22Rv1 (cell line): ENCODE results near the gene DPP8.

Experiments
- ZFX ChIP-seq: fragments of 450-650 bp; IDR thresholded peaks from 2 replicates; pipeline ENCODE4 v1.6.1; 2017; ENCODE audit warnings: antibody characterized with exemption, borderline replicate concordance
- TF ChIP-seq, protein P1 (sequence below): fragments of 450-650 bp; IDR thresholded peaks from 2 replicates; pipeline ENCODE4 v1.5.1; 2017; ENCODE audit warnings: mild to moderate bottlenecking

DNA sequence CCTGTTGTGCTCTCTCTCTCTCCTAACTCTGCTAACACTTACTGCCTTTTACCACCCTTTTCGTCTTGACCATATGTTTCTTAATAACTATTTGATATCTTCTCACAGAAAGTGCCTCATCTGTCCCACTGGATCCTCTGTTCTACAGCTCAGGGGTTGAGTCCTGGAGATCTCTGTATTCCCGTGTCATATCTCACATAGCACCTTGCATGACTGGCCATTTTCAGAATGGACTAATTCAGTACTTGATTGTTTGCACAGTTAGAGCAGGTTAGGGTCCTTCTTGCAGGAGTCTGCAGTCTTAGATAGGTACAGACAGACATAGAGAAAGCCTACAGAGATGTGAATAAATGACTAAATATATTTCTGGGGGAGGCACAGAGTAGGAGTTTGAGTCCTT lies 33.7 kb upstream of the DPP8 start:
- TF ChIP-seq, protein P1, sequence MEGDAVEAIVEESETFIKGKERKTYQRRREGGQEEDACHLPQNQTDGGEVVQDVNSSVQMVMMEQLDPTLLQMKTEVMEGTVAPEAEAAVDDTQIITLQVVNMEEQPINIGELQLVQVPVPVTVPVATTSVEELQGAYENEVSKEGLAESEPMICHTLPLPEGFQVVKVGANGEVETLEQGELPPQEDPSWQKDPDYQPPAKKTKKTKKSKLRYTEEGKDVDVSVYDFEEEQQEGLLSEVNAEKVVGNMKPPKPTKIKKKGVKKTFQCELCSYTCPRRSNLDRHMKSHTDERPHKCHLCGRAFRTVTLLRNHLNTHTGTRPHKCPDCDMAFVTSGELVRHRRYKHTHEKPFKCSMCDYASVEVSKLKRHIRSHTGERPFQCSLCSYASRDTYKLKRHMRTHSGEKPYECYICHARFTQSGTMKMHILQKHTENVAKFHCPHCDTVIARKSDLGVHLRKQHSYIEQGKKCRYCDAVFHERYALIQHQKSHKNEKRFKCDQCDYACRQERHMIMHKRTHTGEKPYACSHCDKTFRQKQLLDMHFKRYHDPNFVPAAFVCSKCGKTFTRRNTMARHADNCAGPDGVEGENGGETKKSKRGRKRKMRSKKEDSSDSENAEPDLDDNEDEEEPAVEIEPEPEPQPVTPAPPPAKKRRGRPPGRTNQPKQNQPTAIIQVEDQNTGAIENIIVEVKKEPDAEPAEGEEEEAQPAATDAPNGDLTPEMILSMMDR = no peak
- no peak for TF ChIP-seq ZFX
